ENCODE measurements around the gene GSTK1.
A peak's percentile ranks its signal among the peaks of the same experiment; 100 is the strongest.
"Not testable (repeated sequence)": the region's sequence is repeated elsewhere in the genome, so short reads cannot be mapped to it uniquely, and the experiment has no call there.

GSTK1 gene

GRCh38 chr7:143287935-143288826, 24.9 kb downstream of the GSTK1 start, which contains the start of gene CASP2:
Gene CASP2 (plus strand): TSS chr7:143288351. CDS start chr7:143288456, 105 bp downstream.
- Histone ChIP-seq H3K27me3 (ENCODE audit: insufficient read depth, insufficient read length) (peaks cover 5% of the 10 kb centered on the region), H3K9ac (ENCODE audit: insufficient read length, low read depth) (peak within 1 kb of the TSS; percentile 97), H3K4me3 (ENCODE audit: insufficient read length, low read depth) (peak within 1 kb of the TSS; percentile 89), H3K4me1 (ENCODE audit: insufficient read depth, insufficient read length) (peaks cover 8% of the 10 kb centered on the region), H3K9me3 (ENCODE audit: insufficient read depth, low read length) (peaks cover 19% of the 10 kb centered on the region), H3K36me3 (ENCODE audit: insufficient read depth, insufficient read length, low read length) (peaks cover 33% of the 10 kb centered on the region)
- no peak for TF ChIP-seq SUZ12 (IDR thresholded peaks at IDR 0.05; ENCODE audit: extremely low read depth, insufficient read depth, insufficient read length)
- peak; percentile 38 for TF ChIP-seq YY1 (IDR thresholded peaks at IDR 0.05; ENCODE audit: insufficient read depth, insufficient read length)
- TF ChIP-seq ZNF274 (IDR thresholded peaks at IDR 0.05; ENCODE audit: low read depth, low read length) = no peak
- peak; percentile 96 for DNase-seq (ENCODE audit: low read depth, low spot score)

- TF ChIP-seq ZNF274 (IDR thresholded peaks at IDR 0.05; ENCODE audit: low read depth, low read length) = no peak
- TF ChIP-seq SUZ12 (IDR thresholded peaks at IDR 0.05; ENCODE audit: extremely low read depth, insufficient read depth, insufficient read length) = no peak
- TF ChIP-seq YY1 (IDR thresholded peaks at IDR 0.05; ENCODE audit: insufficient read depth, insufficient read length) = no peak
- Histone ChIP-seq H3K9ac (ENCODE audit: insufficient read length, low read depth) (peak overlapping the region; percentile 97), H3K36me3 (ENCODE audit: insufficient read depth, insufficient read length, low read length) (peaks cover 40% of the 10 kb centered on the region), H3K27me3 (ENCODE audit: insufficient read depth, insufficient read length) (peaks cover 5% of the 10 kb centered on the region), H3K4me3 (ENCODE audit: insufficient read length, low read depth) (peak overlapping the region; percentile 89), H3K4me1 (ENCODE audit: insufficient read depth, insufficient read length) (peaks cover 8% of the 10 kb centered on the region), H3K9me3 (ENCODE audit: insufficient read depth, low read length) (peaks cover 19% of the 10 kb centered on the region)
- DNase-seq (ENCODE audit: low read depth, low spot score) = no peak
Measured at GRCh38 chr7:143288836-143289235, 25.6 kb downstream of the GSTK1 start.

- TF ChIP-seq YY1 (IDR thresholded peaks at IDR 0.05; ENCODE audit: insufficient read depth, insufficient read length) (no peak), SUZ12 (IDR thresholded peaks at IDR 0.05; ENCODE audit: extremely low read depth, insufficient read depth, insufficient read length) (no peak), ZNF274 (IDR thresholded peaks at IDR 0.05; ENCODE audit: low read depth, low read length) (no peak)
- peaks cover 19% of the 10 kb centered on the region for H3K9me3 ChIP-seq (ENCODE audit: insufficient read depth, low read length)
- H3K27me3 ChIP-seq (ENCODE audit: insufficient read depth, insufficient read length) = peaks cover 5% of the 10 kb centered on the region
- no peak for DNase-seq (ENCODE audit: low read depth, low spot score)
- peaks cover 8% of the 10 kb centered on the region for H3K4me1 ChIP-seq (ENCODE audit: insufficient read depth, insufficient read length)
- peaks cover 46% of the 10 kb centered on the region for H3K36me3 ChIP-seq (ENCODE audit: insufficient read depth, insufficient read length, low read length)
- peak overlapping the region; percentile 89 for H3K4me3 ChIP-seq (ENCODE audit: insufficient read length, low read depth)
- peak overlapping the region; percentile 97 for H3K9ac ChIP-seq (ENCODE audit: insufficient read length, low read depth)
Measured at GRCh38 chr7:143289421-143289820, 26.2 kb downstream of the GSTK1 start.

- DNase-seq (ENCODE audit: low read depth, low spot score); H3K4me3 ChIP-seq (ENCODE audit: insufficient read length, low read depth); H3K9ac ChIP-seq (ENCODE audit: insufficient read length, low read depth); H3K27me3 ChIP-seq (ENCODE audit: insufficient read depth, insufficient read length); H3K4me1 ChIP-seq (ENCODE audit: insufficient read depth, insufficient read length): not testable (repeated sequence)
- Histone ChIP-seq H3K36me3 (ENCODE audit: insufficient read depth, insufficient read length, low read length) (peaks cover 51% of the 10 kb centered on the region), H3K9me3 (ENCODE audit: insufficient read depth, low read length) (peaks cover 19% of the 10 kb centered on the region)
Measured at GRCh38 chr7:143289888-143290287, 26.6 kb downstream of the GSTK1 start.

- H3K36me3 ChIP-seq (ENCODE audit: insufficient read depth, insufficient read length, low read length) = peaks cover 55% of the 10 kb centered on the region
- H3K9me3 ChIP-seq (ENCODE audit: insufficient read depth, low read length) = peaks cover 19% of the 10 kb centered on the region
- no peak overlapping the region for H3K4me3 ChIP-seq (ENCODE audit: insufficient read length, low read depth)
- no peak for DNase-seq (ENCODE audit: low read depth, low spot score)
- H3K27me3 ChIP-seq (ENCODE audit: insufficient read depth, insufficient read length) = peaks cover 5% of the 10 kb centered on the region
- TF ChIP-seq ZNF274 (IDR thresholded peaks at IDR 0.05; ENCODE audit: low read depth, low read length) (no peak), SUZ12 (IDR thresholded peaks at IDR 0.05; ENCODE audit: extremely low read depth, insufficient read depth, insufficient read length) (no peak), YY1 (IDR thresholded peaks at IDR 0.05; ENCODE audit: insufficient read depth, insufficient read length) (no peak)
- H3K4me1 ChIP-seq (ENCODE audit: insufficient read depth, insufficient read length) = peaks cover 6% of the 10 kb centered on the region
- no peak overlapping the region for H3K9ac ChIP-seq (ENCODE audit: insufficient read length, low read depth)
Measured at GRCh38 chr7:143290293-143290692, 27.1 kb downstream of the GSTK1 start.

GRCh38 chr7:143292876-143293275, 29.6 kb downstream of the GSTK1 start:
- Histone ChIP-seq H3K9ac (ENCODE audit: insufficient read length, low read depth) (no peak overlapping the region), H3K4me3 (ENCODE audit: insufficient read length, low read depth) (no peak overlapping the region), H3K36me3 (ENCODE audit: insufficient read depth, insufficient read length, low read length) (peaks cover 76% of the 10 kb centered on the region), H3K27me3 (ENCODE audit: insufficient read depth, insufficient read length) (no peaks in the 10 kb centered on the region), H3K4me1 (ENCODE audit: insufficient read depth, insufficient read length) (peaks cover 3% of the 10 kb centered on the region), H3K9me3 (ENCODE audit: insufficient read depth, low read length) (0 out of 2 replicates have a peak, but pooled peaks cover under 1% of the 10 kb centered on the region)
- no peak for TF ChIP-seq YY1 (IDR thresholded peaks at IDR 0.05; ENCODE audit: insufficient read depth, insufficient read length)
- no peak for TF ChIP-seq SUZ12 (IDR thresholded peaks at IDR 0.05; ENCODE audit: extremely low read depth, insufficient read depth, insufficient read length)
- no peak for TF ChIP-seq ZNF274 (IDR thresholded peaks at IDR 0.05; ENCODE audit: low read depth, low read length)
- DNase-seq (ENCODE audit: low read depth, low spot score) = no peak

GRCh38 chr7:143295870-143296269, 32.6 kb downstream of the GSTK1 start:
- H3K27me3 ChIP-seq (ENCODE audit: insufficient read depth, insufficient read length) = no peaks in the 10 kb centered on the region
- no peaks in the 10 kb centered on the region for H3K9me3 ChIP-seq (ENCODE audit: insufficient read depth, low read length)
- no peak overlapping the region for H3K9ac ChIP-seq (ENCODE audit: insufficient read length, low read depth)
- TF ChIP-seq SUZ12 (IDR thresholded peaks at IDR 0.05; ENCODE audit: extremely low read depth, insufficient read depth, insufficient read length) (no peak), YY1 (IDR thresholded peaks at IDR 0.05; ENCODE audit: insufficient read depth, insufficient read length) (no peak), ZNF274 (IDR thresholded peaks at IDR 0.05; ENCODE audit: low read depth, low read length) (no peak)
- H3K36me3 ChIP-seq (ENCODE audit: insufficient read depth, insufficient read length, low read length) = peaks cover 94% of the 10 kb centered on the region
- DNase-seq (ENCODE audit: low read depth, low spot score) = no peak
- H3K4me1 ChIP-seq (ENCODE audit: insufficient read depth, insufficient read length) = no peaks in the 10 kb centered on the region
- H3K4me3 ChIP-seq (ENCODE audit: insufficient read length, low read depth) = no peak overlapping the region
